ENCODE measurements around the gene PLLP.

The PLLP gene, protein sequence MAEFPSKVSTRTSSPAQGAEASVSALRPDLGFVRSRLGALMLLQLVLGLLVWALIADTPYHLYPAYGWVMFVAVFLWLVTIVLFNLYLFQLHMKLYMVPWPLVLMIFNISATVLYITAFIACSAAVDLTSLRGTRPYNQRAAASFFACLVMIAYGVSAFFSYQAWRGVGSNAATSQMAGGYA

DNA sequence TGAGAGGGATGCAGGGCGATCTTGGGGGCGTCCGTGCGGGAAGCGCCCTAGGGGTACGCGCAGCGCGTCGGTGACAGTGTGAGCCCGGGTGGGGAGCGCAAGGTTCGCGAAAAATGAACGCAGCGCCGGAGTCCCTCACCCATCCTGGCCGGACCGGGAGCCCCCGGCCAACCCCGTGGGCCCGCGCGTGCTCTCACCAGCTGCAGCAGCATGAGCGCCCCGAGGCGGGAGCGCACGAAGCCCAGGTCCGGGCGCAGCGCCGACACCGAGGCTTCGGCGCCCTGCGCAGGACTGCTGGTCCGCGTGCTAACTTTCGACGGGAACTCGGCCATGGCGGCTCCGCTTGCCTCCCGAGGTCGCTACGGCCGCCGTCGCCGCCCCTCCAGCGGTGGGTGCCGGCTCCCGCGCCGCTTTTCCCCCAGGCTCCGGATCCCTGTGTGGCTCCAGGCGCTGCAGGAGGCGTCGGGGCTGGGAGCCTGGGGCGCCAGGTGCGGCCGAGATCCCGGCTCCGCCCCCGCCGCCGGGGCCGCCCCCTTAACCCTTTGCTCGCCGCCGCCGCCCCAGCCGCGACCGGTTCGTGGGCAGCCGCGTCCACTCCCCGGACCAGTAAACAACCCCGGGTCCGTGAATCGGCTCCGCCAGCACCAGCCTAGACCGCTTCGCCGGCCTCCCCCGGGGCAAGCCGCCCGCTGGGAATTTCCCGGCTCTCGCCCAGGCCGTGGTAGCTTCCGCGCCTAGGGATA, at the start of gene PLLP:
PLLP (minus strand) TSS at position 464 of the 743 bp plus-strand sequence; CDS start at position 332, 132 bp downstream.
- in situ Hi-C loops (cut with MboI; ENCODE audit: low sequenced_read_pairs) = no loop called here

DNA sequence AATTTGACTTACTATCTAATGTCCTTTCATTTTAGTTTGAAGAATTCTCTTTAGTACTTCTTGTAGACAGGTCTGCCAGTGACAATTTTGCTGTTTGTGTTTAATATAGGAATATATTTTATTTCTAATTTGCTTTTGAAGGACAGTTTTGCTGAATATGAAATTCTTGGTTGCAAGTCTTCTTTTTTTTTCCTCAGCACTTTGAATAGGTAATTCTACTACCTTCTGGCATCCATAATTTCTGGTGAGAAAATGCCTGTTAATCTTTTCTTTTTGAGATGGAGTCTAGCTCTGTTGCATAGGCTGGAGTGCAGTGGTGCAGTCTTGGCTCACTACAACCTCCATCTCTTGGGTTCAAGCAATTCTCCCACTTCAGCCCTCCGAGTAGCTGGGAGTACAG, 48.9 kb upstream of the PLLP start:
- in situ Hi-C loops (cut with MboI; ENCODE audit: low sequenced_read_pairs) = no loop called here

DNA sequence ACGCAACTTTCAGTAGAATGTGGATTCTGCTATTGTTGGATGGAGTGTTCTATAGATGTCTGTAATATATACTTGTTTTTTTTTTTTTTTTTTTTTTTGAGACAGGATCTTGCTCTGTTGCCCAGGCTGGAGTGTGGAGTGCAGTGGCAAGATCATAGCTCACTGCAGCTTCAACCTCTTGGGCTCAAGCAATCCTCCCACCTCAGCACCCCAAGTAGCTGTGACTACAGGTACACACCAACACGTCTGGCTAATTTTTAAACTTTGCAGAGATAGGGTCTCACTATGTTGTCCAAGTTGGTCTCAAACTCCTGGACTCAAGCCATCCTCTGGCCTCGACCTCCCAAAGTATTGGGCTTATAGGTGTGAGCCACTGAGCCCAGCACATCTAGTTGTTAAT, 46.9 kb upstream of the PLLP start:
- in situ Hi-C loops (cut with MboI; ENCODE audit: low sequenced_read_pairs) = no loop called here

DNA sequence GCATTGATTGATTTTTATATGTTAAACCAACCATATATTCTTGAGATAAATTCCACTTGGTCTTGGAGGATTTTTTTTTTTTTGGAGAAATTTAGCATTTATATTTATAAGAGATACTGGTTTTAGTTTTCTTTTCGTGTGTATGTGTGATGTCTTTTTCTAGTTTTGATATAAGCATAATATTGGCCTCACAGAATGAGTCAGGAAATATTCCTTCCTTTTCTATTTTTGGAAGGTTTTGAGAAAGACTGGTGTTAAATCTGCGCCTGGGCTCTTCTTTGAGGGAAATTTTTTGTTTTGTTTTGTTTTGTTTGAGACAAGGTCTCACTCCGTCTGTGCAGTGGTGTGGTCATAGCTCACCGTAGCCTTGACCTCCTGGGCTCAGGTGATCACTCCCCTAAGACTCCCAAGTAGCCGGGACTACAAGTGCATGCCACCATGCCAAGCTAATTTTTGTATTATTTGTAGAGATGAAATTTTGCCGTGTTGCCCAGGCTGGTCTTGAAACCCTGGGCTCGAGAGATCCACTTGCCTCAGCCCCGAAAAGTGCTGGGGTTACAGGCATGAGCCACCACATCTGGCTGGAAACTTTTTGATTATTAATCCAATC, 45.4 kb upstream of the PLLP start:
- in situ Hi-C loops (cut with MboI; ENCODE audit: low sequenced_read_pairs) = no loop called here

- in situ Hi-C loops (cut with MboI; ENCODE audit: low sequenced_read_pairs) = no loop called here
These were observed 41.0 kb upstream of the PLLP start for GRCh38 chr16:57325458-57325857.

DNA sequence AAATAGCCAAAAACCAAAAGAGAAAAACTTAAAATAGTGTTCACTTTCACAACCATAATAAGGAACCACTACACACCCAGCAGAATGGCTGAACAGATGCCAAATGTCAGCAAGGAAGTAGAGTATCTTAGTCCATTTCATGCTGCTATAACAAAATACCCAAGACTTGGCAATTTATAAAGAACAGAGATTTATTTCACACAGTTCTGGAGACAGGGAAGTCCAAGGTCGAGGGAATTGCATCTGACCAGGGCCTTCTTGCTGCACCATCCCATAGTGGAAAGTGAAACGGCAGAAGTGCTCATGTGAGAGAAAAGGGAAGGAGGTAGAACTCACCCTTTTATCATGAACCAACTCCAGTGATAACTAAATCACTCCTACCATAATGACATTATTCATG, 40.3 kb upstream of the PLLP start:
- in situ Hi-C loops (cut with MboI; ENCODE audit: low sequenced_read_pairs) = no loop called here

GRCh38 chr16:57319646-57320045, 35.2 kb upstream of the PLLP start:
- in situ Hi-C loops (cut with MboI; ENCODE audit: low sequenced_read_pairs) = no loop called here

DNA sequence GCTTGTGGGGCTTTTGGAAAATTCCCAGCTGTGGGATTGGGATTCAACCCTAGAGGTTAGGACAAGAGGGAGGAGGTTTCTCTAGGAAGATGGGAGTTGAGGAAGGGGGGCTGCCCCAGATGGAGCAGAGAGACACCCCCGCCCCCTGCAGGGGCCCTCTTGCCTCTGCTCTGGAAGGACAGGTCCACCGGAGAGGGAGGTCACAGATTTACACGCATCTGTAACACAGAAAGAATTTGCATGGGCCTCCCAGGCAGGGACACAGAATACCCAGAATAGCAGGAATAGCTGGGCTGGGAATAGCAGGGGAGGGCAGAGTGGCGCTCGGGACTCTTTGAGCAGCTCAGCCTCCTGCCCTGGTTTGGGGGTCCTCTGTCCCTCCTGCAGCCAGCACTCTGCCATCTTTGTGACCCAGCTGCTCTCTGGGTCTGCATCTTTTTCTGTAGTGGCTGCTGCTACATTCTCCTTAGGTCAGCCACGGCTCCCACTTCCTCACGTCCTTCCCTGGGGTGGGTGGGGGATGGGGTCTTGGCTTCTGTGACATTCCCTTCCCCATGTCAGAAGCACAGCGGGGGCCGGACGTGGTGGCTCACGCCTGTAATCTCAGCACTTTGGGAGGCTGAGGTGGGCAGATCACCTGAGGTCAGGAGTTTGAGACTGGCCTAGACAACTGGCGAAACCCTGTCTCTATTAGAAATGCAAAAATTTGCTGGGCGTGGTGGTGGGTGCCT, 33.9 kb upstream of the PLLP start:
- in situ Hi-C loops (cut with MboI; ENCODE audit: low sequenced_read_pairs) = no loop called here

- in situ Hi-C loops (cut with MboI; ENCODE audit: low sequenced_read_pairs) = no loop called here
These were observed 32.0 kb upstream of the PLLP start for GRCh38 chr16:57316390-57317017.

GRCh38 chr16:57315416-57315815, 30.9 kb upstream of the PLLP start:
- in situ Hi-C loops (cut with MboI; ENCODE audit: low sequenced_read_pairs) = no loop called here

DNA sequence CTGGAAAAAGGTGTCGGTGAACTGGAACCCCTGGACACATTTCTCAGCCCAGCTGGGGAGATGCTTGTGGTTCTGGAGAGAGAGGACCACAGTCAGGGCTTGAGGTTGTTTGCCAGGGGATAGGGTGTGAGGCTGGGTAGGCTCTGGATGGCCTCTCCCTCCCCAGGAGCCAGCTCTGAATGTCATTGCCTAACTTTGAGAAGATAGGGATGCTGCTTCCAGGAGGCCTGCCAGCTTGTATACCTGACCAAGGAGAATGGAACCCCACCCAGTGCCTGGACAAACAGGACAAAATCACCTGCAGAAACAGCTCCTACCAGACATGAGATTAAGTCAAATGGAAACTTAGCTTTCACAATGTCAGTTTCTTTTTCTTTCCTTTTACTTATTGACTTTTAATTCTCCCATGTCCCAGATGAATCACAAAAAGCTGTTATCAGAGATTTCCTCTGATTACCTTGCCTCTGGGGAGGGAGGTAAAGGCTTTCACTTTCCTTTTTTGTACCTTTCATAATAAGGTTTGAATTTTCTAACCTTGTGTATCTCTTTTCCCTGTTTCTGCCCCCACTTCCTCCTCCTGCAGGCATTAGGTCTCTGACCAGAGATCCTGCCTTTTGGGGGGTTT, 29.8 kb upstream of the PLLP start:
- in situ Hi-C loops (cut with MboI; ENCODE audit: low sequenced_read_pairs) = no loop called here

GRCh38 chr16:57313509-57313908, 29.0 kb upstream of the PLLP start:
- in situ Hi-C loops (cut with MboI; ENCODE audit: low sequenced_read_pairs) = no loop called here

DNA sequence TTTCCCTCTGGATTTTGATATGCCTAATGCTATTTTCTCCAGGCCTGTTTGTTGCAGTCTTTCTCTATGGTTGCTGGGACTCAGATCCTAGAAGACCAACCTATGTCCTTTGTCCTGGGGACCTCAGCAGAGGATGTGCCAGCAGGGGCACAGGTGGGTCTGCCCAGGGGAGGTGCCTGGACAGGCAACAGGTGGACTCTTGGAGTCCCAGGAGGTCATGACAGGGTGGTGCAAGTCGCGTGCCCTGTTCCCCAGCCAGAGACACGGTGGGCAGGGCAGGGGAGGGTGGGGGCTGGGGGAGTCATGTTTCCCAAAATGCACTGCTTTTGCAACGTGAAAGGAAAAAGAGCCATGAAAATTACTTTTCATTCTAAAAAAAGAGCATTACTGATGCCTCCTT, 26.3 kb upstream of the PLLP start:
- in situ Hi-C loops (cut with MboI; ENCODE audit: low sequenced_read_pairs) = no loop called here

GRCh38 chr16:57308041-57308440, 23.6 kb upstream of the PLLP start:
- in situ Hi-C loops (cut with MboI; ENCODE audit: low sequenced_read_pairs) = loop anchor here (10.0 kb wide), 1 partner anchor 207 kb away; no protein-coding TSS in a partner anchor

DNA sequence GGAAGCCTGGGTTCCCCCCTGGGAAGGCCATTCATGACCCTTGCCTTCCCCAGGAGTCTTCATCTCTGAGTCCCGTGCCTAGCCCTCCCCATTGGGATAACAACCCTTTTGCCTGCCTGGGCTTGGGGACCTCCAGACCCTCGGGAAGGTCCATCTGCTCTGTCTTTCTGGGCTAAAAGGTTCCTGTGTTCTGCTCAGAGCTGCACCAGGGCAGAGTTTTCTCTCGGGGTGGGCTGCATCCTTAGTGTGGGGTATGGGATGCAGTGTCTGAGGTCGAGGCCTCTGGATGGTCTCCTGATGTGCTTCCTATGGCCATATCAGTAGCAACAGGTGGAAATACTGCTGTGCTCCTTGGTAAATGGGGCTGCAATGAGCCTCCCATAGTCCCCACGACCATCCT, 22.9 kb upstream of the PLLP start:
- in situ Hi-C loops (cut with MboI; ENCODE audit: low sequenced_read_pairs) = loop anchor here (10.0 kb wide), 1 partner anchor 207 kb away; no protein-coding TSS in a partner anchor

- in situ Hi-C loops (cut with MboI; ENCODE audit: low sequenced_read_pairs) = loop anchor here (10.0 kb wide), 1 partner anchor 208 kb away; no protein-coding TSS in a partner anchor
These were observed 22.3 kb upstream of the PLLP start for GRCh38 chr16:57306676-57307341.

DNA sequence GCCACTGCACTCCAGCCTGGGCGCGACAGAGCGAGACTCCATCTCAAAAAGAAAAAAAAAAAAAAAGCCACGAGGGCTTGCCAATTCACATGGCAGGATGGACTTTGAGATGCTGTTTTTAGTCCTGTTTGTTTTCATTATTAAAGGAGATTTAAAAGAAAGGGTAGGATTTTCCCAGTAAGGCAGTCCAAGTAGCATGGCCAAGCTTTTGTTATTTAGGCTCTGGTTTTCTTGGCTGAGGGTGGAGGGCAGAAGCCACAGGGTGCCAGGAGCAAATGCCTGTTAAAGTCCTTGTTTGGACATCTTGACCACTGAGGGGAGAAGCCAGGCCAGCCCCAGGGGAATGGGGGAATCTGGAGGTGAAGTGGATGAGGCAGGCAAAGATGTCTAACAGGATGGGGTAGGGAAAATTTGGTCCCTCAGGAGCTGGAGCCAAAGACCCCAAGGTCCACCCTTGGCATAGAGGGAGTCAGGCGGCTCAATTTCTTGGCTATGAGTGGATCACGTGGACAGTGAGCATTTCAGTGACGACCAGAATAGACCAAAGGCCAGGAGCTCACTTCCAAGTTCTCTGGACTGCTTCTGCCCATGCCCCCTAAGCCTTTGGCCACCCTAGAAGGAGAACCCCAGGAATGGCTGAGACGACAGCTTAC, 20.8 kb upstream of the PLLP start:
- in situ Hi-C loops (cut with MboI; ENCODE audit: low sequenced_read_pairs) = loop anchor here (10.0 kb wide), 1 partner anchor 210 kb away; no protein-coding TSS in a partner anchor

DNA sequence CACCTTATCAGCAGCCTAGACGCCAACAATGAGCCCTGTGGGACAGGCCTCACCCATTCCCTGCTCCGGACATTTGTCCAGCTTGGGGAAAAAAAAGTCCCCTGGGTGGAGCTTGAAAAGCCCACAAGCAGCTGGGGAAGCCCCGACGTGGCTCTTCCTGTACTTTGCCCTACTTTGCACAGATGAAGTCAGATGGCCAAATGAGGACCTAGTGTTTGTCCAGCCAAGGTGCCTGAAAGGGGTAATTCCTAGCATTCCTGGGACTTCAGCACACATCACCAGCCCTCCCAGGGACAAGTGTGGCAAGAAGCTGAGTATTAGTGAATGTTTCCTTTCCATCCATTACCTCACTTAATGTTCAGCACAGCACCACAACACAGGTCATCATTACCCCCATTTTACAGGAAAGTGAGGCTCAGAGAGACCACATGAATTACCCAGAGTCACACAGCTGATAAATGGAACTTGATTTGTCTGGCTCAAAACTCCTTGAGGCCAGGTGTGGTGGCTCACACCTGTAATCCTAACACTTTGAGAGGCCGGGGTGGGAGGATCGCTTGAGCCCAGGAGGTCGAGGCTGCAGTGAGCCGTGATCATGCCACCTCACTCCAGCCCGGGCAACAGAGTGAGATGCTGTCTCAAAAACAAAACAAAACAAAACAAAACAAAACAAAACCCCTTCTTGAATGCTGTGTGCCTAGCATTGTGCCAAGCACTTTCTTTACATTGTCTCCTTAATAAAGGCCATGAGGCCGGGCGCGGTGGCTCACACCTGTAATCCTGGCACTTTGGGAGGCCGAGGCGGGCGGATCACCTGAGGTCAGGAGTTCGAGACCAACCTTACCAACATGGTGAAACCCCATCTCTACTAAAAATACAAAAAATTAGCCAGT, 19.9 kb upstream of the PLLP start:
- in situ Hi-C loops (cut with MboI; ENCODE audit: low sequenced_read_pairs) = loop anchor here (5.0 to 10.0 kb wide), 2 partner anchors 113 to 210 kb away; no protein-coding TSS in a partner anchor
